Caco-2 (cell line): ENCODE data around the gene TLL1. TPM values are rescaled to one million over a fixed set of nuclear protein-coding genes. Genes with fewer than 3 reads are reported as not detected.

Source experiments
- BruUV-seq: library from RNA; stranded (reverse); fragments of 400-500 nt; replicated peaks from 2 replicates; lab custom pipeline; 2021; lab: Mats Ljungman, UMichigan
- CTCF ChIA-PET: fragments of 300-600 bp; sonication (Branson Sonifier 250); formaldehyde crosslinking; loops from one replicate; lab custom pipeline; 2022; ENCODE audit warnings: antibody characterized with exemption; lab: Charles Lee
- POLR2A ChIA-PET: fragments of 300-600 bp; sonication (Branson Sonifier 250); formaldehyde crosslinking; loops from one replicate; lab custom pipeline; 2022; ENCODE audit warnings: antibody characterized with exemption; lab: Charles Lee
- DNase-seq, 2 experiments: peaks; one replicate each; pipeline versions ENCODE4 v3.0.0 to v3.0.0-alpha.2; 2020 to 2022
- H3K27me3 ChIP-seq: replicated peaks from 2 replicates; pipeline ENCODE4 v1.6.0; 2011; ENCODE audit warnings: low read length; ENCODE audit not compliant: control insufficient read depth, insufficient read depth
- H3K36me3 ChIP-seq: 2 replicates; pipeline ENCODE4 v1.5.1; 2011; ENCODE audit warnings: low read length; ENCODE audit not compliant: control insufficient read depth, insufficient read depth
- H3K4me1 ChIP-seq: fragments of 250-450 bp; sonication (Bioruptor Pico); 2 replicates; pipeline ENCODE4 v1.5.1; 2020; ENCODE audit warnings: mild to moderate bottlenecking
- H3K4me3 ChIP-seq: 2 replicates; pipeline ENCODE4 v1.5.1; 2011; ENCODE audit warnings: low read depth, mild to moderate bottlenecking, control low read depth, low read length
- H3K9me3 ChIP-seq: fragments of 250-450 bp; sonication (Bioruptor Pico); 2 replicates; pipeline ENCODE4 v1.5.1; 2020; ENCODE audit warnings: mild to moderate bottlenecking, moderate library complexity
- H3K27ac Mint-ChIP-seq: one replicate; pipeline ENCODE4 v1.8.0; 2022; ENCODE audit warnings: mixed read lengths; ENCODE audit not compliant: unreplicated experiment
- H3K27me3 Mint-ChIP-seq: one replicate; pipeline ENCODE4 v1.8.0; 2022; ENCODE audit warnings: mixed read lengths; ENCODE audit not compliant: insufficient read depth, unreplicated experiment
- H3K36me3 Mint-ChIP-seq: one replicate; pipeline ENCODE4 v1.8.0; 2022; ENCODE audit warnings: mild to moderate bottlenecking, mixed read lengths; ENCODE audit not compliant: insufficient read depth, unreplicated experiment
- H3K4me1 Mint-ChIP-seq: one replicate; pipeline ENCODE4 v1.8.0; 2022; ENCODE audit warnings: low read depth, mixed read lengths; ENCODE audit not compliant: unreplicated experiment
- H3K4me3 Mint-ChIP-seq: one replicate; pipeline ENCODE4 v1.8.0; 2022; ENCODE audit warnings: mild to moderate bottlenecking, moderate library complexity, mixed read lengths; ENCODE audit not compliant: unreplicated experiment
- H3K9me3 Mint-ChIP-seq: one replicate; pipeline ENCODE4 v1.8.0; 2022; ENCODE audit warnings: mixed read lengths; ENCODE audit not compliant: unreplicated experiment
- CTCF ChIP-seq, 2 experiments: fragments of 200-600 bp in 1 of 2; IDR thresholded peaks; 1 replicate in 1 of 2; 2 replicates in 1 of 2; pipeline versions ENCODE4 v1.5.1 to v1.8.0; 2011 to 2022; ENCODE audit warnings: antibody characterized with exemption in 1 of 2, control low read depth in 1 of 2, inconsistent platforms in 1 of 2, low read depth in 1 of 2, low read length in 1 of 2, mild to moderate bottlenecking in 1 of 2, moderate library complexity in 1 of 2; ENCODE audit not compliant: insufficient read depth in 1 of 2, severe bottlenecking in 1 of 2, unreplicated experiment in 1 of 2
- intact Hi-C: fragments of 100-400 bp; cut with micrococcal nuclease; formaldehyde crosslinking; loops from one replicate; pipeline ENCODE4 v1.10.0; 2022; ENCODE audit not compliant: unreplicated experiment
- total RNA-seq: library from RNA; stranded (reverse); gene quantifications from 2 replicates; pipeline ENCODE4 v1.2.3, GENCODE V29; 2022

TLL1 gene
- total RNA-seq, 1 experiment from 2014 or later = 14.2 TPM

- H3K27me3 ChIP-seq = no peaks in the 10 kb centered on the region
- Mint-ChIP-seq H3K27ac (no peak overlapping the region), H3K36me3 (peaks cover 13% of the 10 kb centered on the region), H3K4me3 (no peak overlapping the region), H3K9me3 (no peaks in the 10 kb centered on the region), H3K27me3 (no peaks in the 10 kb centered on the region), H3K4me1 (peaks cover 7% of the 10 kb centered on the region)
- no TSS peak for BruUV-seq
- no peaks in the 10 kb centered on the region for H3K9me3 ChIP-seq
- no peaks in the 10 kb centered on the region for H3K4me1 ChIP-seq
- no peak for DNase-seq
- POLR2A ChIA-PET = no interaction called here
- no peak for TF ChIP-seq CTCF (IDR thresholded peaks at IDR 0.05; ENCODE audit: insufficient read depth in 1 of 2, low read depth in 1 of 2, low read length in 1 of 2, severe bottlenecking in 1 of 2, unreplicated experiment in 1 of 2)
- no peak overlapping the region for H3K4me3 ChIP-seq
- CTCF ChIA-PET = no interaction called here
- intact Hi-C loops = no loop called here
- no peaks in the 10 kb centered on the region; the same call in 1 of the 2 replicates for H3K36me3 ChIP-seq
Observed at GRCh38 chr4:166078955-166079354, 205.9 kb downstream of the TLL1 start.

GRCh38 chr4:166087569-166087968 lies 214.5 kb downstream of the TLL1 start:
- Mint-ChIP-seq H3K36me3 (peaks cover 9% of the 10 kb centered on the region), H3K27ac (no peak overlapping the region), H3K27me3 (no peaks in the 10 kb centered on the region), H3K4me1 (peaks cover under 1% of the 10 kb centered on the region), H3K4me3 (no peak overlapping the region), H3K9me3 (no peaks in the 10 kb centered on the region)
- no peaks in the 10 kb centered on the region for H3K9me3 ChIP-seq
- intact Hi-C loops = no loop called here
- no peaks in the 10 kb centered on the region for H3K4me1 ChIP-seq
- POLR2A ChIA-PET = no interaction called here
- no TSS peak for BruUV-seq
- DNase-seq = no peak
- CTCF ChIA-PET = no interaction called here
- no peak overlapping the region for H3K4me3 ChIP-seq
- no peaks in the 10 kb centered on the region for H3K36me3 ChIP-seq
- no peaks in the 10 kb centered on the region for H3K27me3 ChIP-seq
- TF ChIP-seq CTCF (IDR thresholded peaks at IDR 0.05; ENCODE audit: insufficient read depth in 1 of 2, low read depth in 1 of 2, low read length in 1 of 2, severe bottlenecking in 1 of 2, unreplicated experiment in 1 of 2) = no peak

- Mint-ChIP-seq H3K4me3 (no peak overlapping the region), H3K4me1 (peaks cover 8% of the 10 kb centered on the region), H3K27me3 (no peaks in the 10 kb centered on the region), H3K9me3 (no peaks in the 10 kb centered on the region), H3K27ac (no peak overlapping the region), H3K36me3 (peaks cover 1% of the 10 kb centered on the region)
- no peaks in the 10 kb centered on the region for H3K27me3 ChIP-seq
- ChIA-PET CTCF (no interaction called here), POLR2A (no interaction called here)
- no peak overlapping the region for H3K4me3 ChIP-seq
- H3K36me3 ChIP-seq = no peaks in the 10 kb centered on the region
- BruUV-seq = no TSS peak
- H3K9me3 ChIP-seq = no peaks in the 10 kb centered on the region
- no peaks in the 10 kb centered on the region for H3K4me1 ChIP-seq
- no peak for TF ChIP-seq CTCF (IDR thresholded peaks at IDR 0.05; ENCODE audit: insufficient read depth in 1 of 2, low read depth in 1 of 2, low read length in 1 of 2, severe bottlenecking in 1 of 2, unreplicated experiment in 1 of 2)
- no peak for DNase-seq
- intact Hi-C loops = no loop called here
Observed at GRCh38 chr4:166088576-166088975, 215.5 kb downstream of the TLL1 start.
